Stromal cell of bone marrow (primary cell): ENCODE results near the gene ADIPOR1.
"Not testable (repeated sequence)": the region's sequence is repeated elsewhere in the genome, so short reads cannot be mapped to it uniquely, and the experiment has no call there.

Experiments used
- DNase-seq: peaks from one replicate; pipeline ENCODE4 v3.0.0-alpha.2; 2012; ENCODE audit warnings: low read depth

The ADIPOR1 gene, protein sequence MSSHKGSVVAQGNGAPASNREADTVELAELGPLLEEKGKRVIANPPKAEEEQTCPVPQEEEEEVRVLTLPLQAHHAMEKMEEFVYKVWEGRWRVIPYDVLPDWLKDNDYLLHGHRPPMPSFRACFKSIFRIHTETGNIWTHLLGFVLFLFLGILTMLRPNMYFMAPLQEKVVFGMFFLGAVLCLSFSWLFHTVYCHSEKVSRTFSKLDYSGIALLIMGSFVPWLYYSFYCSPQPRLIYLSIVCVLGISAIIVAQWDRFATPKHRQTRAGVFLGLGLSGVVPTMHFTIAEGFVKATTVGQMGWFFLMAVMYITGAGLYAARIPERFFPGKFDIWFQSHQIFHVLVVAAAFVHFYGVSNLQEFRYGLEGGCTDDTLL

DNA sequence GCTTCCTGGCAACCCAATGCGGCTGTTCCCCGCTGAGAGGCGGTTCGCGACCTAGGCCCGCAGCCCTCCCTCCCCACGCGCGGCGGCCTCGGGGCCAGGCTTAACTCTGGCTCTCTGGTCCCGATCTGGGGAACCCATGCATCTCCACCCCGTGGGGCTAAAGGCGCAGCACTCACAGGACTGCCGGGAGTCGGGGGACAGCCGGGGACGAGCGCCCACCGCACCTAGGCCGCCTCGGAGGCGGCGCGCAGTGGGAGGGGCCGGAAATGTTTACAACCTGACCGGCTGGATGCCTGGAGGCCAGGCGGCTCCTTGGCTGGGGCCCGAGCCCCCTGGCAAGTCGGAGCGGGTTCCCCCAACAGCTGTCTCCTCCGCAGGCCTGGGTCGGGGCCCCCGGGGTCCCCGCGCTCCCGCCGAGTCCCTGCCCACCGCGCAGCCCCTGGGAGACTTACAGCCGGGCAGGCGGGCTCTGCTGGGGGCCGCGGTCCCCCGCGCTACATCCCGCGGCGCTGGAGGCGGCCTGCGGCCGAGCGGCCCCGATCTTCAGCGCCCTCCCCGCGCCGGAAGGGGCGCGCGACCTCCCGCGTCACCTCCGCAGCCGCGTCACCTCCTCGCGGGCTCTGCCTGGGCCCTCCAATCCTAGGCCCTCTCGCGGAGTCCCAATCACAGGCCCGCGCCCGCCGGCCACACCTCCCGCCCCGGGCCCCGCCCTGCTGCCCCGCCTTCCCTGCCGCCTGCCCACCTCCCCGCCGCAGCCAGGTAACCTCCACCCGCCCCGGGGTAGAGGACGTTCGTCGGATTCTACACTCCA is at the start of gene ADIPOR1:
TSS of gene ADIPOR1 (minus strand) at position 580 of the 811 bp plus-strand sequence. CDS start 7,242 bp downstream, outside the sequence.
- peak; percentile 71 for DNase-seq

DNA sequence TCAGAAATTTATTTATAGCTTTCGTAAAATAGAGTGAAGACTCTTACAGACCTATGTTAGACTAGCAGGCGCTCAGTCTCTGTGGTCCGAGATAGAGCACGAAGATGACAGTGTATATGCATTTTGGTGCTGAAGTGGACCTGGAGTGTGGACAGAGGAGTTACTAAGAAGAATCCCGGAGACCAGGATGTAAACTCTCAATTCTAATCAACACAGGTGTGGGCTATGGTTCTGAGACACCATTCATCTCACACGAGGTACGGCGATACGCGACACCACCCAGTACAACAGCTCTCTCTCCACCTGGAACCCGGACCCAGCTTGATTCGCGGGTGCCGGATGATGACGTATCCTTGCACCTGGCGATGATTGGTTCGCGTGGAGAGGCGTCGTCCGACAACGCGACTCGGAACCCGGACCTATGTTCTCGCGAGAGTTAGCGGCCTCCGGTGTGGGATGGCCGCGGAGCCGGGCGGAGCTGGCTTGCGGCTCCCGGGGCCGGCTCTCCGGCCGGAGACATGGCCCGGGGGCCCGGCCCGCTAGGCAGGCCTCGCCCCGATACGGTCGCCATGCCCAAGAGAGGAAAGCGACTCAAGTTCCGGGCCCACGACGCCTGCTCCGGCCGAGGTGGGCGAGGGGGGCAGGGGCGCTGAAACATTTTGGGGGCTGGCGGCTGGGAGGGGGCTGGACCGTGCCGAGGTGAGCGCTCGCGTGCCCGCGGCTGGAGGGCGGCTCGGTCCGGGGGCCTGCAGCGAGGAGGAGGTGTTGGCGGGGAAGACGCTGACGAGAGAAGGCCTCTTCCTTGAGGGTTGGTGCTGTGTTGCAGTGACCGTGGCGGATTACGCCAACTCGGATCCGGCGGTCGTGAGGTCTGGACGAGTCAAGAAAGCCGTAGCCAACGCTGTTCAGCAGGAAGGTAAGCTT is 49.1 kb upstream of the ADIPOR1 start, which contains the start of gene TMEM183A:
TSS of gene TMEM183A (plus strand) at position 427 of the 924 bp plus-strand sequence. CDS start at position 519, 92 bp downstream.
- peak; percentile 95 for DNase-seq

DNA sequence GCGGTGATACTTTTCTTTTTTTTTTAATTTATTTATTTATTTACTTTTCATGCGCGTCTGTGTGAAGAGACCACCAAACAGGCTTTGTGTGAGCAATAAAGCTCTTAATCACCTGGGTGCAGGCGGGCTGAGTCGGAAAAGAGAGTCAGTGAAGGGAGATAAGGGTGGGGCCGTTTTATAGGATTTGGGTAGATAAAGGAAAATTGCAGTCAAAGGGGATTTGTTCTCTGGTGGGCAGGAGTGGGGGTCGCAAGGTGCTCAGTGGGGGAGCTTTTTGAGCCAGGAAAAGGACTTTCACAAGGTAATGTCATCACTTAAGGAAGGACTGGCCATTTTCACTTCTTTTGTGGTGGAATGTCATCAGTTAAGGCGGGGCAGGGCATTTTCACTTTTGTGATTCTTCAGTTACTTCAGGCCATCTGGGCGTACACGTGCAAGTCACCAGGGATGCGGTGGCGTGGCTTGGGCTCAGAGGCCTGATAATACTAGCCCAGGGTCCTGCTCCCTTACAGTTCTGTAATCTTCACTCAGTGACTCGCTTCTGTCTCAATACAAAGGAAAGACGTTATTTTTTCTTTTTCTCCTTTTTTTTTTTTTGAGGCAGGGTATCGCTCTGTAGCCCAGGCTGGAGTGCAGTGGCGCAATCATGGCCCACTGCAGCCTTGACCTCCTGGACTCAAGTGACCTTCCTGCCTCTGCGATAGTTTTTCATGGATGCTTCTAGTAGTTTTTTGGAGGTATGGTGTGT is 47.5 kb upstream of the ADIPOR1 start:
- not testable (repeated sequence) for DNase-seq

DNA sequence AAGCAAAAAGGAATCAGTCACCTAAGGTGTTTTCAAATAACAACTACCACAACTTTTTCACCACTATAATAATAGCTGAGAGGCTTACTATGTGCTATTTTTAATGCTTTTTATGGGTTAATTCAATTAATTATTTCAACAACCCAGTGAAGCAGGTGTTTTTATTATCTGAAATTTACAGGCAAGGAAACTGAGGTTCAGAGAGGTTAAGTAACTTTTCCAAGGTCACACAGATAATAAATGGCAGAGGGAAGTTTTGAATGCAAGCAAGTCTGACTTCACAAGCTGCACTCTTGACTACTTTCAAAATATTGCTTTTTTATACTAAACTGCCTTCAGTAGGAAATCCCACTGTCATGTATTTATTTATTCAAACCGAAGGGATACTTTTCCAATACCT is 44.8 kb upstream of the ADIPOR1 start:
- no peak for DNase-seq

DNA sequence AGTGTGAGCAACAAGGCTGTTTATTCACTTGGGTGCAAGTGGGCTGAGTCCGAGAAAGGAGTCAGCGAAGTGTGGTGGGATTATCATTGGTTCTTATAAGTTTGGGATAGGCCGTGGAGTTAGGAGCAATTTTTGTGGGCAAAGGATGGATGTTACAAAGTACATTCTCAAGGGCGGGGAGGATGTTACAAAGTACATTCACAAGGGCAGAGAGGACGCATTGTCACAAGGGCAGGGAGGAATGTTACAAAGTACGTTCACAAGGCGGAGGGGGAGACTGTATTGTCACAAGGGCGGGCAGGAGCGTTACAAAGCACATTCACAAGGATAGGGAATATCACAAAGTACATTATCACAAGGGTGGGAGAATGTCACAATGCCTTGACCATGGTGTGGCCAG is 43.9 kb upstream of the ADIPOR1 start:
- no peak for DNase-seq

DNA sequence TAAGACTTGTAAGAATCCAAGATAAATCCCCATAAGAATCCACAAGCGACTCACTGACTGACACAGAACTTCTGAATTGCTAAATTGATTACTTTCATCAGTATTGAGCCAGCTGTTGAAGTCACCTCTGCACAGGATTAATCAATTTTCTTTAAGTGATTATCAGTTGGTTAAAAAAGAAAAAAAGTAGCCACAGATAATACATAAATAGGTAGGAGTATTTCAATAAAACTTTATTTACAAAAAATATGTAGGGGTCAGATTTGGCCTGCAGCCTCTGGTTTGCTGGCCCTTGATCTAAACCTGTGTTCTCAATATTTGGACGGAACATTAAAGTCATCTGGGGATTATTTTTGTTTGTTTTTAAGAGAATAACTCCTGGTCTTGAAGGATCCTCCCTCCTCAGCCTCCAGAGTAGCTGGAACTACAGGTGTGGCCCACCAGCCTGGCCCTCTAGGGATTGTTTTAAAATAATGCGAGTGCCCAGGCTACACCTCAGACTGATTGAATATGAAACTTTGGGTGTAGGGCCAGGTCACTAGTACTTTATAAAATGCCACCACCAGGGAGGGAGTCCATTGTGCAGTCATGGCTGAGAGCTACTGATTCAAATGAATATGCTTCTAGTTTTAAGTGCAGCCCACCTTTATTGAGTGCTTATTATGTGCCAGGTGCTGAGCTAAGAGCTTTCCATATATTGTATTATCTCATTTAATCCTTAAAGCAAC is 42.3 kb upstream of the ADIPOR1 start:
- no peak for DNase-seq

DNA sequence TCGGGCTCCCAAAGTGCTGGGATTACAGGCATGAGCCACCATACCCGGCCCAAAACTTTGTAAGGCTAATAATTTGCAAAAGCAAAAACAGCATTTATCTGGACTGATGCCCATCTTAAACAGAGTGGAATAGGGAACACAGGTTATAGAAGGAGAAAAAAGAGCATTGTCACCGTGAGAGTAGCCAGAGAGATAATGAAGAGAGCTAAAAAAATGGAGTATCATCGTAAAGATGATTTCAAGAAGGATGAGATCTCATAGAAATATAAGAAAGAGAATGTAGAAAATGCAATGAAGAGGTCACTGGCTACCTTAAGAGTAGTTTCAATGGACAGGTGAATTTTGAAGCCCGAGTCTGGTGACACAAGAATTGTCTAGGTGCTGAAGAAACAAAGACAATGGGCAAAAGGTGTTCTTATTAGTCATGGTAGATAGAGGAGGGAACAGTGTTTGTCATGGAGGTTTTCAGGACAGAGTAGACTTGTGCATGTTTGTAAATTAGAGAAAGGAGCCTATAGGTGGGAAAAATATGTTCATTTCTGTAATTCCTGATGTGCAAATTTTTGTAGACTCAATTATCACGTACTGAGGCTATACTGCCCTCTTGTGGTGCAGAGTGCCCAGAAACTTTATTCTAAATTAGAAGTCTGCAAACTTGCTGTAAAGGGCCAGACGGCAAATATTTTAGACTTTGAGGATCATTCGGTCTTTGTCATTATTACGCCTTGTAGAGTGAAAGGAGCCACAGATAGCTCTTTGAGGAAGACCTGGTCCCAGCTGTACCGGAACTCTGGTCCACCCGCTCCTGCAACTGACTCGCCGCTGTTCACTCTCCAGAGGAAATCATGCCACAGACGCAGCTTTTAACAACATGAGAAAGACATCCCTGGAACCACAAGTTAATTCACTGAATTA is 41.0 kb upstream of the ADIPOR1 start:
- peak; percentile 22 for DNase-seq

DNA sequence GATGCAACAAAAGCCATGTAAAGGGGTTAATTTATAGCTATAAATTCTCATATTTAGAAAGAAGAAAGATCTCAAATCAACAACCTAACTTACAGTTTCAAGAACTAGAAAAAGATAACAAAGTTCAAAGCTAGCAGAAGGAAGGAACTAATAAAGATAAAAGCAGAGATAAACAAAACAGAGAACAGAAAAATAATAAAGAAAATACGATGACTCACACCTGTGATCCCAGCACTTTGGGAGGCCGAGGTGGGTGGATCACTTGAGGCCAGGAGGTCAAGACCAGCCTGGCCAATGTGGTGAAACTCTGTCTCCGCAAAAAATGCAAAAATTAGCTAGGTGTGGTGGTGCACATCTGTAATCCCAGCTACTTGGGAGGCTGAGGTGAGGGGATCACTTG is 36.6 kb upstream of the ADIPOR1 start:
- no peak for DNase-seq

DNA sequence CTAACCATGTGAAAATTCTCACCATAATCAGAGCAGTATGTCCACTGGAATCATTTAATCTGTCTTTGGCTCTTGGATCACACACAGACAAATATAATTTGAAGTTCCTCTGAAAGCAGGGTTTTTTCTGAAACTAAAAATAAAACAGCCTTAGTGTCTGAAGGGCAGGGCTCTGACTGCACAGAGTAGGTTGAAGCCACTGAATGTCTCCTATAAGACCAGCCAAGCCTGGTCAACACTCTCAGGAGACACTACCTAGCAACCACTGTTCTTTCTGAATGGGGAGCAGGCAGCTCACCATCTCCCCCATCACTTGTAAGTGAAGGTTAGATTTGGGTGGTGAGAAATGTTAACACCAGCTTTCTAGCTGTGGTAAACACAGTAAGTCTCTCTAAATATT is 33.0 kb upstream of the ADIPOR1 start:
- no peak for DNase-seq

DNA sequence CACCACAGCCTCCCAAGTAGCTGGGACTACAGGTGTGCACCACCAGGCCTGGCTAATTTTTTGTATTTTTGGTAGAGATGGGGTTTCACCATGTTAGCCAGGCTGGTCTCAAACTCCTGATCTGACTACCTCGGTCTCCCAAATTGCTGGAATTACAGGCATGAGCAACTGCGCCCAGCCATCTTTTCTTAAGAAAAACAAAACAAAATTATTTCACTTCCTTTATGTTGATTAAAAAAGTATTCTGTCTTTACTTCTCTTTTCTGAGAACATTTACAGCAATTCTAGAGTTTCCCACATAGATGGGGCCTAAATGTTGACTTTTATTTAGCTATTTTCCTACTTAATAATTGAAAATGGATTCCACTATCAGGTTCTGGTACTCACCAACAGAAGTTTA is 31.8 kb upstream of the ADIPOR1 start:
- DNase-seq, result no peak

DNA sequence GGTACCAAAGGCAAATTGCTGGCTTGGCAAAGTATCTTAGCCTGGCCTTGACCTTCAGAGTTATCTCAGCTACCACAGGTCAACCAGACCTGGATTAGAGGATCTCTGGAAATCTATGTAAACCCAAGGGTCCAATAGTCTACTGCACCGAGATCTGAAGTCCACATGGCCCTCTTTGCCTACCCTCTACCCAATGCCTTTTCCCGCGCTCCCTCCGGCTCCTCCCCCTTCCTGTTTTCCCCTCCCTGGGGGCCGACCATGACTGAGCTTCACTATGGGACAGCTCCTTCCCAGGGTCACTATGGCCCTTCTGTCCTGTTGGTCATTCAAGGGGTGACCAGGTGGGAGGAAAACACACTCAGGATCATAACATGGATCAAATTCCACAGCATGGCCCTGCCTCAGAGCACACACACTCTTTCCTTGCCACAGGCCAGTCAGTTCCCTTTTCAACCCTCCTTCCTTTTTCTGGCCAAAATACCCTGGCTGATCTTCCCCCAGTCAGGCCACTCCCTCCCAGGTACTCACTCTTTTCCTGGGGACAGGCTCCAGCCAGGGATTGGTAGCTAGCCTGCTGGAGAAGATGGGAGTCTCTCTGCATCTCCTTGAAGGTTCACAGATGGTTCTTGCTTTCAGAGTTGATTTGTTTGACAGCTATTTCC is 29.9 kb upstream of the ADIPOR1 start:
- DNase-seq, result no peak

DNA sequence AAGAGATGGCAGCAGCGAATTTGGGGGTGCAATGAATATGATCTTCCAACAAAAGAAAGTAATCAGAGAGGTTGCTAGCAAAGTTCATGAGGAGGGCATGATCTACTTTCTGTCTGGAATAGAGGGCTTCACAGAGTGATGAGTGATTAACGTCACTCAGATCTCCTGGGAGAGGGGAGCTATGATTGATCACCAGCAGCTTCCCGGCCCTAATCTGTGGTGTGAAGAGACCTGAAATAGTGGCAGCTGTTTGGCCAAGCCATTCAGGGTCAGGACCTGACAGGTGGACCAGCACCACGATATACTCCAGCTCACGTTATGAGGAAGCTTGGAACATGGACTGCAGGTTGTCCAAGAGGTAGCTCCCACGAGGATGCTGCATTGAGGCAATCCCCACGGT is 29.1 kb upstream of the ADIPOR1 start:
- no peak for DNase-seq

DNA sequence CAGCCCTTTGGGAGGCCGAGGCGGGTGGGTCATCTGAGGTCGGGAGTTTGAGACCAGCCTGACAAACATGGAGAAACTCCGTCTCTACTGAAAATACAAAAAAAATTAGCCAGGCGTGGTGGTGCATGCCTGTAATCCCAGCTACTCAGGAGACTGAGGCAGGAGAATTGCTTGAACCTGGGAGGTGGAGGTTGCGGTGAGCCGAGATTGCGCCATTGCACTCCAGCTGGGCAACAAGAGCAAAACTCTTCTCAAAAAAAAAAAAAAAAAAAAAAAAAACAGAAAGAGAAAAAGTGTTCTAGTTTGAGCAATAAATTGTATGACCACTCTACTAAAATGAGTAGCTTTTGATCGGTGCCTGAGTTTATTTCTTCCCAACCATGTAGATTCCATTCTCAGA is 28.0 kb upstream of the ADIPOR1 start:
- DNase-seq, result not testable (repeated sequence)

DNA sequence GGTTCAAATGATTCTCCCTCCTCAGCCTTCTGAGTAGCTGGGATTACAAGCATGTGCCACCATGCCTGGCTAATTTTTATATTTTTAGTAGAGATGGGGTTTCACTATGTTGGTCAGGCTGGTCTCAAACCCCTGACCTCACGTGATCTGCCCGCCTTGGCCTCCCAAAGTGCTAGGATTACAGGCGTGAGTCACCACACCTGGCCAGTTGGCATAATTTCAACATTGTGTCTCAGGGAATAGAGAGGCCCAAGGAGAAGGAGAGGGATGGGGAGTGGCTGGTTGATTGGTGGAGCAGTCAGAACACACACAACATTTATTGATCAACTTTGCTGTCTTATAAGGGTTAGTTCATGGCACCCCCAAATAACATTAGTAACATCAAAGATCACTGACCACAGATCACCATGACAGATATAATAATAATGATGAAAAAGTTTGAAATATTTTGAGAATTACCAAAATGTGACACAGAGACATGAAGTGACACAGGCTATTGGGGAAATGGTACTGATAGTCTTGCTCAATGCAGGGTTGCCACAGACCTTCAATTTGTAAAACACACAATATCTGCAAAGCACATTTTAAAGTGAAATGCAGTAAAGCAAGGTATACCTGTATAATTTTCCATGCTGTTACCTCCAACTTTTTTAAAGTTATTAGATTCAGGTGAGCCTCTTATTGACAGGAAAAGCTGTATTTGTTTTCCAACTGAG is 24.8 kb upstream of the ADIPOR1 start:
- no peak for DNase-seq

DNA sequence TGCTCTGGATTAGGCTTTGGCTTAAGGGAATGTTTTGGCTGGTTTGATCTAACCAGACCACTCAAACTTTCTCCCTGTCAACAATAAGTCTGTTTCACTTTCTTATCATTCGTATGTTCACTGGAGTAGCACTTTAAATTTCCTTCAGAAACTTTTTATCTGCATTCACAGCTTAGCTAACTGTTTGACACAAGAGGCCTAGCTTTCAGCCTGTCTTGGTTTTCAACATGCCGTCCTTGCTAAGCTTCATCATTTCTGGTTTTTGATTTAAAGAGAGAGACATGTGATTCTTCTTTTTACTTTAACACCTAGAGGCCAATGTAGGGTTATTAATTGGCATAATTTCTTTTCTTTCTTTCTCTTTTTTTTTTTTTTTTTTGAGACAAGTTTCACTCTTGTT is 23.8 kb upstream of the ADIPOR1 start:
- DNase-seq, result no peak

DNA sequence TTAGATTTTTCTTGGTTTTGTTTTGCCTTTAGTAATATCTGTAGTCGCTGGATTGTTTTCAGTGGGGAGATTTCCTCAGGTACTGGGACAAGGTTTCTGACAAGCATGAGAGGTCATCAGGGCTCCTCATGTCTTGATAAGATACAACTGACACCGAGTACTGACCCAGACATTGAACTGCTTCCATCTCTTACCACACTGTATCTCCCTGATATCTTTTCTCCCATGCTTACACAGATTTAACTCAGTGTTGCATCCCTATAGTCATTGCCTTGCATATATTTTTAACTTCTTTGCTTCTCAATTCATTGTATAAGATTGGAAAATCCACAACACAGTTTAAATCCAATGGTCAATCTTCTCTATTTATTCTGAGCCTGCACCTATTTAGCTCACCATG is 21.3 kb upstream of the ADIPOR1 start:
- no peak for DNase-seq

DNA sequence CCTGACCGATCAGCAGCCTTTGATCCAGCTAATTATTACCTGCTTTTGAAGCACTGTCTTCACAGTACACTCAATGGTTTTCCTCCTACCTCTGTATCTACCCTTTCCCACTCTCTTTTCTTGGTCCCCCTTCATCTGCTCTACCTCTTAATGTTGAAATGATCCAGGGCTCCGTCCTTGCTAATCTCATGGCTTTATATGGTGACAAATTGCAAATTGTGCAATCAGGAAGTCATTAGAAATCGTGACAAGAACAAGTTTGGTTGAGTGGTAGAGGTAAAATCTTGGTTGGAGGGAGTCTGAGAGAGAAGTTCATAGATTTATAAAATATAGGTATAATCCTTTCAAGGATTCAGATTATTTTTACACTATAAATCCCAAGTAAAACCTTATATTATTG is 18.5 kb upstream of the ADIPOR1 start:
- DNase-seq, result no peak

DNA sequence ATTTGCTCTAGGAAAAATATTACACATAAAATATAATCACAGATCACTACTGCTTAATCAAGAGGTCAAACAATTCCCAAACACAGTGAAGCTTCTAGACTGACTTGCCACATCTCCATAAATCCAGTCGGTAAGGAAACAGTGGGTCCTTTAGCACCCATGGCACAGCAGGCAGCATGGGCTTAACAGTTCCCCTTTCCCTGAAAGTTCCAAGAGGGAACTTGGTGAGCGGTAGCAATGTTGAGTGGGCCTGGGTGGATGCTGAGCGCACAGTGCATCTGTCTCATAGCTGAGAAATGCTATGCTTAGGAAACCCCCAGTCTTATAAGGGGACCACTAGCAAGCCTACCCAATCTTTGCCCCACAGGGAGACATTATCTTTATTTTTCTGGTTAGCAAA is 16.7 kb upstream of the ADIPOR1 start:
- DNase-seq, result no peak
